Endothelial cell of umbilical vein (primary cell): ENCODE data around the gene AFF4. TPM values are rescaled to one million over a fixed set of nuclear protein-coding genes. Genes with fewer than 3 reads are reported as not detected.

ENCODE experiments used
- BruUV-seq: library from RNA; stranded (reverse); fragments of 400-500 nt; replicated peaks from 2 replicates; lab custom pipeline; 2021; lab: Mats Ljungman, UMichigan
- CTCF ChIA-PET: fragments of 300-600, 350-600 bp; sonication (Branson Sonifier 250); formaldehyde crosslinking; loops from one replicate; lab custom pipeline; 2021; ENCODE audit warnings: antibody characterized with exemption, inconsistent platforms; lab: Charles Lee
- POLR2A ChIA-PET: fragments of 300-600, 350-600 bp; sonication (Branson Sonifier 250); formaldehyde crosslinking; loops from one replicate; lab custom pipeline; 2021; ENCODE audit warnings: antibody characterized with exemption, inconsistent platforms; lab: Charles Lee
- DNase-seq: peaks from one replicate; pipeline ENCODE4 v3.0.0-alpha.2; 2011; ENCODE audit warnings: low read depth, low spot score
- FAIRE-seq: peaks from 2 replicates; lab custom pipeline; 2011; peaks lifted over from hg19 to GRCh38; lab: Jason Lieb, UNC
- H2AFZ ChIP-seq: 2 replicates; pipeline ENCODE4 v1.6.0; 2012; ENCODE audit warnings: low read depth, low read length, control low read depth, inconsistent platforms
- H3K27ac ChIP-seq: 2 replicates; pipeline ENCODE4 v1.5.1; 2011; ENCODE audit warnings: low read depth, mild to moderate bottlenecking, control low read depth, low read length, moderate library complexity; ENCODE audit not compliant: insufficient read depth
- H3K27me3 ChIP-seq, 2 experiments: 2 replicates each; pipeline versions ENCODE4 v1.6.0 to v1.6.1; 2011; ENCODE audit warnings: low read length in 2 of 2, mixed read lengths in 1 of 2; ENCODE audit not compliant: control insufficient read depth in 2 of 2, insufficient read depth in 2 of 2
- H3K36me3 ChIP-seq, 2 experiments: 2 replicates in 1 of 2; 3 replicates in 1 of 2; pipeline ENCODE4 v1.5.1; 2011; ENCODE audit warnings: low read length in 2 of 2, mild to moderate bottlenecking in 1 of 2, moderate library complexity in 1 of 2; ENCODE audit not compliant: control insufficient read depth in 2 of 2, insufficient read depth in 2 of 2; ENCODE audit errors: extremely low read depth in 1 of 2
- H3K4me1 ChIP-seq: 3 replicates; pipeline ENCODE4 v1.5.1; 2011; ENCODE audit warnings: mild to moderate bottlenecking, low read length; ENCODE audit not compliant: control insufficient read depth, insufficient read depth; ENCODE audit errors: extremely low read depth
- H3K4me2 ChIP-seq: 2 replicates; pipeline ENCODE4 v1.6.1; 2011; ENCODE audit warnings: low read length, control low read depth, mixed read lengths; ENCODE audit not compliant: insufficient read depth
- H3K4me3 ChIP-seq, 3 experiments: fragments of 200-600 bp in 1 of 3; sonication (generic), shearing (Covaris generic) in 1 of 3; replicated peaks in 1 of 3; 2 replicates each; pipeline ENCODE4 v1.5.1; 2011 to 2016; ENCODE audit warnings: control low read depth in 3 of 3, low read length in 3 of 3, mild to moderate bottlenecking in 2 of 3, inconsistent platforms in 1 of 3, low read depth in 1 of 3, moderate library complexity in 1 of 3; ENCODE audit not compliant: insufficient read depth in 1 of 3
- H3K79me2 ChIP-seq: 2 replicates; pipeline ENCODE4 v1.6.0; 2012; ENCODE audit warnings: low read length, inconsistent platforms; ENCODE audit not compliant: control insufficient read depth, insufficient read depth
- H3K9ac ChIP-seq: replicated peaks from 2 replicates; pipeline ENCODE3; 2011; ENCODE audit warnings: low read length, control low read depth; ENCODE audit not compliant: insufficient read depth; ENCODE audit errors: extremely low read depth
- H3K9me1 ChIP-seq: replicated peaks from 3 replicates; pipeline ENCODE4 v1.6.0; 2011; ENCODE audit warnings: mild to moderate bottlenecking, low read length; ENCODE audit not compliant: control insufficient read depth, insufficient read depth; ENCODE audit errors: extremely low read depth
- H3K9me3 ChIP-seq: replicated peaks from 2 replicates; pipeline ENCODE4 v1.5.1; 2012; ENCODE audit warnings: low read length, inconsistent platforms; ENCODE audit not compliant: control insufficient read depth, insufficient read depth
- H4K20me1 ChIP-seq: replicated peaks from 2 replicates; pipeline ENCODE3; 2011; ENCODE audit warnings: mild to moderate bottlenecking, low read length; ENCODE audit not compliant: control insufficient read depth, insufficient read depth; ENCODE audit errors: extremely low read depth
- EZH2 ChIP-seq: IDR thresholded peaks from 2 replicates; pipeline ENCODE4 v1.6.1; 2012; ENCODE audit warnings: borderline replicate concordance, low read depth, mild to moderate bottlenecking, moderate library complexity, low read length, inconsistent platforms; ENCODE audit not compliant: severe bottlenecking
- FOS ChIP-seq: IDR thresholded peaks from 2 replicates; pipeline ENCODE4 v1.6.1; 2011; ENCODE audit warnings: mild to moderate bottlenecking, low read length, moderate library complexity, borderline replicate concordance; ENCODE audit not compliant: insufficient read depth
- JUN ChIP-seq: IDR thresholded peaks from 2 replicates; pipeline ENCODE4 v1.6.1; 2011; ENCODE audit warnings: borderline replicate concordance, low read depth; ENCODE audit not compliant: insufficient read length, insufficient read depth
- MAX ChIP-seq: IDR thresholded peaks from 2 replicates; pipeline ENCODE4 v1.6.1; 2011; ENCODE audit not compliant: insufficient read depth, insufficient read length
- MYC ChIP-seq: IDR thresholded peaks from one replicate; pipeline ENCODE4 v1.6.1; 2011; ENCODE audit warnings: mild to moderate bottlenecking, low read depth, low read length
- POLR2A ChIP-seq: IDR thresholded peaks from 2 replicates; pipeline ENCODE4 v1.6.1; 2012; ENCODE audit warnings: low read depth, mild to moderate bottlenecking, control low read depth, low read length
- POLR2AphosphoS5 ChIP-seq: IDR thresholded peaks from 2 replicates; pipeline ENCODE4 v1.6.1; 2012; ENCODE audit warnings: low read depth, mild to moderate bottlenecking, control low read depth, low read length, moderate library complexity; ENCODE audit not compliant: insufficient read depth
- dilution Hi-C: fragments of 300-500 bp; cut with MboI; formaldehyde crosslinking; loops from one replicate; pipeline ENCODE4 v1.15.0; 2019; ENCODE audit warnings: low sequenced_read_pairs; ENCODE audit not compliant: extremely low pct_ligation_motif_present
- intact Hi-C: fragments of 100-400 bp; cut with micrococcal nuclease; formaldehyde crosslinking; loops from one replicate; pipeline ENCODE4 v1.10.0; 2022
- polyA plus RNA-seq, 4 experiments: library from polyadenylated mRNA; depleted of rRNA in 3 of 4; stranded (reverse) in 3 of 4; unstranded in 1 of 4; fragments of >200 nt; gene quantifications; 2 replicates each; pipeline versions ENCODE4 v1.2.1 to v1.2.3, GENCODE V29; 2011 to 2012; ENCODE audit warnings: missing spikeins in 1 of 4
- total RNA-seq: library from RNA; stranded (reverse); gene quantifications from 2 replicates; pipeline ENCODE4 v1.2.3, GENCODE V29; 2021

AFF4 gene
- total and polyA plus RNA-seq, 2 donors (not counting 3 experiments of a cell fraction or from before 2014, with no cell fraction given), result 27.0 to 88.3 TPM

GRCh38 chr5:132889501-132889900 is 73.9 kb downstream of the AFF4 start:
- no peak overlapping the region for H3K4me2 ChIP-seq
- H2AFZ ChIP-seq, result no peak overlapping the region
- TF ChIP-seq FOS (no peak), EZH2 (no peak), JUN (no peak), MYC (no peak), POLR2AphosphoS5 (no peak), POLR2A (no peak), MAX (no peak)
- FAIRE-seq, result no peak
- H3K4me3 ChIP-seq, result no peak overlapping the region
- no peaks in the 10 kb centered on the region for H3K4me1 ChIP-seq
- CTCF ChIA-PET, result interaction anchor here (1.0 to 1.5 kb wide), 2 partner anchors 9 to 16 kb away, joined by 3 to 4 read pairs; no protein-coding TSS in a partner anchor
- H3K27me3 ChIP-seq, result no peaks in the 10 kb centered on the region
- no peak overlapping the region for H3K9ac ChIP-seq
- DNase-seq, result no peak
- dilution Hi-C loops (no loop called here), intact Hi-C loops (no loop called here)
- POLR2A ChIA-PET, result no interaction called here
- no TSS peak for BruUV-seq
- peaks cover 18 to 45% of the 10 kb centered on the region in 2 experiments for H3K36me3 ChIP-seq
- H3K27ac ChIP-seq, result no peak overlapping the region
- no peaks in the 10 kb centered on the region for H3K9me1 ChIP-seq
- no peaks in the 10 kb centered on the region for H3K9me3 ChIP-seq
- peaks cover 8% of the 10 kb centered on the region for H3K79me2 ChIP-seq
- no peaks in the 10 kb centered on the region for H4K20me1 ChIP-seq

- Histone ChIP-seq H3K9me1 (no peaks in the 10 kb centered on the region), H3K36me3 (peaks cover 17 to 46% of the 10 kb centered on the region in 2 experiments)
- CTCF ChIA-PET, result interaction anchor here (2.4 kb wide), 1 partner anchor 15 kb away, joined by 5 read pairs; no protein-coding TSS in a partner anchor
These were observed 76.2 kb downstream of the AFF4 start for GRCh38 chr5:132887283-132887682.

More at GRCh38 chr5:132887283-132887682, 76.2 kb downstream of the AFF4 start:
- H3K27ac ChIP-seq, result no peak overlapping the region
- no peaks in the 10 kb centered on the region for H4K20me1 ChIP-seq
- TF ChIP-seq POLR2A, result no peak
- no peak for TF ChIP-seq POLR2AphosphoS5
- DNase-seq (no peak), FAIRE-seq (no peak)
- intact Hi-C loops (no loop called here), dilution Hi-C loops (no loop called here)
- H3K4me2 ChIP-seq, result no peak overlapping the region
- no peak overlapping the region for H2AFZ ChIP-seq
- no peaks in the 10 kb centered on the region for H3K27me3 ChIP-seq
- H3K9me3 ChIP-seq, result no peaks in the 10 kb centered on the region
- H3K9ac ChIP-seq, result no peak overlapping the region
- no peak overlapping the region for H3K4me3 ChIP-seq
- peaks cover 6% of the 10 kb centered on the region for H3K4me1 ChIP-seq
- H3K79me2 ChIP-seq, result peaks cover 4% of the 10 kb centered on the region
- BruUV-seq, result no TSS peak
- POLR2A ChIA-PET, result no interaction called here
